NCI-H2081 treated with DMSO at 0.1 percent for 48 hours (cell line): Measurements from ENCODE around the gene DPPA4.

Source experiments
- DNase-seq: peaks from one replicate; lab custom pipeline; 2025; lab: John Stamatoyannopoulos, UW

DPPA4 gene

DNA sequence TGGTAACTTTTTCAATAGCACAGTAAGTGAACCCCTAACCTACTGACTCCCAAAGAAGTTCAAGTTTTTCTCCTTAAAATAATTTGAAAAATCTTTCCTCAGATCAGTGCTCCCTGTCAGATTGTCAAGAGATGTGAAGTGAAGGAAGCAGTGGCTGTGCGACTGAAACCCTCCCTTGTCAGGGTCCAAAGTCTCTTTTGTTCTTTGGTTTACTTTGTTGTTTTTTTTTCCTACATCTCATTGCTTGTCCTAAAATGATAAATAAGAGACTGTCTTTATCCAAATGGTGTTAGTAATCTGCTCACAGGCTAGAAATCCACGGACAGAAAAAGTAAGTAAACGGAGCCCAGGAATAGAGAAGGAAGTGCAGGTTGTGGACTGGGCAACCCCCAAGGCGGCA, 976 bp upstream of the DPPA4 start:
- DNase-seq: no peak

DNA sequence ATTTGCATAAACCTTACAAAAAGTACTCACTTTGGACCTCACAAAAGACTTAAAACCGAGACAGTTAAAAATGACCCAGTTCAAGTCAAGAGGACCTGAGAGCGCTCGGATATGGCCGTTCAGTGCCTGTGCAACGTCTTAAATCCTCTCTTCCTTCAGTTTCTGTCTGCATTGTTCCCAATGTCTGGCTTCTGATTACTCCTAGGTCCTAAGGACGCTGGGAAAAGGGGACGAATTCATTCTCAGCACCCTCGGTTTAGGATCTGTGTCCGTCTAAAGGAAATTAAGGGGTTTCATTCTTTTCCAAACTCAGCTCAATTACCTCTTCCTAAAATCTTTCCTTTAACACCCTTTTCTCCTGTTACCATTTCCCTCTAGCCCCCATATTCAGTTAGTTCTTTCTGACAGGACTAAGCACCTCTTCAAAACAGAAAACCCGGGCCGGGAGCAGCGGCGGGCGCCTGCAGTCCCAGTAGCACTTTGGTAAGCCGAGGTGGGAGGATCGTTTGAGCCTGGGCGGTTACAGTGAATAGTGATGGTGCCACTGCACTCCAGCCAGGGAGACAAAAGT, 970 bp downstream of the DPPA4 start:
- DNase-seq: no peak

- no peak for DNase-seq
These were observed 2.8 kb downstream of the DPPA4 start for GRCh38 chr3:109334572-109334971.

- no peak for DNase-seq
These were observed 5.7 kb downstream of the DPPA4 start for GRCh38 chr3:109331692-109332091.

- no peak for DNase-seq
These were observed 6.9 kb downstream of the DPPA4 start for GRCh38 chr3:109330405-109330804.

DNA sequence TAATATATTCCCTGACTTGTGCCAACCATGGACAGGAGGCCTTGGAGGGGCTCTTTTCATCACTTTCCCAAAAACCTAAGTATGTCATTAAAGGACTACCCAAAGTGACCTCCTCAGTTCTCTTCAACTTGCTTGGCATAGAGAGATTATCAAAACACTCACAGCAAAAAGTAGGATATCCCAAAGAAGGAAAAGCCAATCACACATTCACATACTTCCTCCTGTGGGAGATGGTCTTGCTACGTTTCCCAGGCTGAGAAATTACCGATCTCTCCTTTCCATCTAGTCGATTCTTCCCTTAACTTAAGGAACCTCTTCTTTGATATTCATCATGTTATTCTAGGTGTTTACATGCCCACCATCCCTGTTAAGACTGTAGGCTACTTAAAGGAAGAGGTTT, 9.1 kb downstream of the DPPA4 start:
- no peak for DNase-seq

DNA sequence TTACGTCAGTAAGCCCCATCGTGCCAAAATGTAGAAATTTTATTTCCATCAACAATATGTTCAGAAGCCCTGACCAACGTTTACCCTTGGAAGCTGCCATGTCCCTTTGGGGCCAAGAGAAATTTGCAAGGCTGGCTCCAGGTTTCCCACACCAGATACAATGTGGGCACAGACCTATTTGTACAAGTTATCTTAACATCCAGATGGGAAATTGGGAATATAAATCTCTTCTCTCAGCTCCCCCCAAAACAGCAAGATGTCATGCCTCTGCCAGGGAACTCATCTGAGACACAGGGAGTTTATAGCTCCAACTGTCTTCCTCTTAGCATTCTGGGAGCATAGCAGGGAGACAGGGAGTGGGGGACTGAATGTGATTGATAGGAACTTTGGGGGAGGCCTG, 11.7 kb downstream of the DPPA4 start:
- DNase-seq: no peak

GRCh38 chr3:109325109-109325508, 12.2 kb downstream of the DPPA4 start:
- DNase-seq: no peak

DNA sequence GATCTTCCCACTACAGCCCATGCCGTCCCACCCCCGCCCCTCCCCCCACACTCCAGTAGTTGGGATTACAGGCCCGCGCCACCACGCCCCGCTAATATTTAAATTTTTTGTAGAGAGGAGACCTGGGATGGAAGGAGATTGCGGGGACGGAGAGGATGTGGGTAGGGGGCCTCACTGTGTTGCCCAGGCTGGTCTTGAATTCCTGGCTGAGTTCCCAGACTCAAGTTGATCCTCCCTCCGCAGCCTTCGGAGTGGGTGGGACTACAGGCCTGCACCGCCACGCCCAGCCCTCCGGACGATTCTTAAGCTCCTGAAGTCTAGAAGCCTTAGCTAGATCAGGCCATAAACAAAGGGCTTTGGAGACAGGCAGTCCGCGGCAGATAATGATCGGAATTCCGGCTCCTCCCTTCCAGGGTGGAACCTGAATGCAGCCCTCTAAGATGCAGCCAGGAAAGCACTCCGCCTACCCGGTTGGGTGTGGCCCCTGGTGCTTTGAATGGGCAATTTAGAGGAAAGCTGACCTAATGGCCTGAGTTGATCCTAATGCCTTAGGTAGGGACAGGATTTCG, 21.1 kb downstream of the DPPA4 start, which contains the start of gene DPPA2:
DPPA2 (minus strand) TSS at position 356 of the 569 bp plus-strand sequence. CDS start 1,975 bp downstream, outside the sequence.
- DNase-seq: no peak

DNA sequence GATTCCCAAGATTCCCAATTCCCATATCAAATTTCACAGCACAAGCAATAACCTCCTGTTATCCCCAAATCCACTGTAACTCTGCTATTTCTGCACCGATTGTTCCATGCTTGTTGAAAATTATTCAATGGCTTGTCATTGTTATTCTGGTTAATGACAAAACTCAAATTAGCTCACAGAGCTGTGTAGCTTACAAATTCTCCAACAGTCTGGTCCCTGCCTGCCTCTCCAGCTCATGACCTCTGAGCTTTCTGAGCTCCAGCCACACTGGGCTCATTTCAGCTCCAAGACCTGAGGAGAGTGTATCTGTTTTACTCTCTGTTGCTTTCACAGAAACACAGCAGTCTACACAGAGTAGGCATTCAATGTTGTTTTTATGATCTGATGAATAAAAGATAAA, 24.3 kb downstream of the DPPA4 start:
- no peak for DNase-seq

DNA sequence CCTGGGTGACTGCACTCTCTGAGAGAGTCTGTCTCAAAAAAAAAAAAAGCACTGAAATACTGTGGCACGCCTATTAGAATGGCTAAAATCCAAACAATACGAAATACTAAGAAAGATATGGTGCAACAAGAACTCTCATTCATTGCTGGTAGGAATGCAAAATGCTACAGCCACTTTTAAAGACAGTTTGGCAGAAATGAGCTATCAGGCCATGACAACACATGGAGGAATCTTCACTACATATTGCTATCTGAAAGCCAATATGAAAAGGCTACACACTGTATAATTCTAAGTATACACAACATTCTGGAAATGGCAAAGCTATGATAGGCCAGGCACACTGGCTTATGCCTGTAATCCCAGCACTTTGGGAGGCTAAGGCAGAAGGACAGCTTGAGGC, 39.9 kb downstream of the DPPA4 start:
- DNase-seq: no peak

DNA sequence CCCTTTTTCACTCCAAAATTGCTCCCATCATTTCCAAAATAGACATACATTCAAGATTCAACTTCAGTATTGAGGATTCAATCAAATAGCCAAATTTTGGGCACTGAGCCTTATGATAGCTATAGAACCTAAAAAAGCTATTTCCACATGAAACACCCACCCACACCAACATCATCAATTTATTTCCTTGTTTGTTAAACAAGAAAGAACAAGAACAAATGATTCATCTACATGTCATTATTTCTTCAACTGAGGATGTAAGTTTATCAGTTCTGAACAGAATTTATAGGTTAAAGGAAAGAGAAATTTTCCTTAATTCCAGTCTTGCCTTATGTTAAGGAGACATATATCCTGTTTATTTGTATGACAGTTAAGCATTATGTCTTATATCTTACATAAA, 53.3 kb downstream of the DPPA4 start:
- DNase-seq: no peak

DNA sequence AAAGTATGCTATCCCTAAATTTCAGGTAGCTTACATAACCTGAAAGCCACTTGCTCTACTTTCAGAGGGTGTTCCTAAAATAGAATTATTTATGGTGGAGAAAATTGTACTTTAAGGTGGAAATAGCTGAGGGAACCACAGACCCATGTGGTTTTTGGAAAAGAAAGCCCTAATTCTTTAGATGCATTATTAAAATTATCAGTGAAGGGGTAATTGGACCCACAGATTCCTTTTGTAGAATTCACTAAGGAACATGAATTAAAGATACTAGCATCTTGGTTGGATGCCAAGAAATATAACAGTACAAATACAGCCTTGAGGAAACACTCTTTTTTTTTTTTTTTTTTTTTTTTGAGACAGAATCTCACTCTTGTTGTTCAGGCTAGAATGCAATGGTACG, 58.8 kb downstream of the DPPA4 start:
- DNase-seq: no peak

- no peak for DNase-seq
These were observed 59.2 kb downstream of the DPPA4 start for GRCh38 chr3:109278141-109278540.
